Measurements from ENCODE around the gene TMEM255B.

GRCh38 chr13:113814435-113814821, 55.4 kb downstream of the TMEM255B start:
- no peak for TF ChIP-seq POLR2AphosphoS5 (IDR thresholded peaks at IDR 0.05; ENCODE audit: low read depth, low read length)
- no peak for TF ChIP-seq SIN3A (IDR thresholded peaks at IDR 0.05; ENCODE audit: borderline replicate concordance, insufficient read depth, low read depth, low read length)
- no peak for TF ChIP-seq CTCF (IDR thresholded peaks at IDR 0.05)
- TF ChIP-seq TCF7L2 (IDR thresholded peaks at IDR 0.05; ENCODE audit: low read depth, low read length), result no peak
- no peak for TF ChIP-seq REST (IDR thresholded peaks at IDR 0.05; ENCODE audit: insufficient read depth in 1 of 2, low read depth in 2 of 2, low read length in 1 of 2)

All from Panc1 (cell line).